Esophagus (tissue), 2 donors: ENCODE measurements around the gene TOM1L2. TPM values are rescaled to one million over a fixed set of nuclear protein-coding genes. Genes with fewer than 3 reads are reported as not detected.

Experiments
- H3K27ac ChIP-seq, 2 donors: one replicate each; pipeline ENCODE4 v1.5.1; 2013; ENCODE audit warnings: low read depth in 2 of 2, mild to moderate bottlenecking in 2 of 2, inconsistent platforms in 1 of 2, low read length in 1 of 2, moderate library complexity in 1 of 2
- H3K27me3 ChIP-seq, 2 donors: one replicate each; pipeline ENCODE4 v1.6.1; 2013; ENCODE audit warnings: low read length in 2 of 2, control low read depth in 1 of 2, mild to moderate bottlenecking in 1 of 2; ENCODE audit not compliant: insufficient read depth in 2 of 2, control insufficient read depth in 1 of 2
- H3K36me3 ChIP-seq, 2 donors: one replicate each; pipeline ENCODE4 v1.6.1; 2013; ENCODE audit warnings: low read length in 1 of 2; ENCODE audit not compliant: control insufficient read depth in 2 of 2, insufficient read depth in 2 of 2
- H3K4me1 ChIP-seq, 2 donors: one replicate each; pipeline ENCODE4 v1.6.1; 2013; ENCODE audit warnings: low read length in 1 of 2; ENCODE audit not compliant: control insufficient read depth in 2 of 2, insufficient read depth in 2 of 2
- H3K4me3 ChIP-seq, 2 donors: one replicate each; pipeline ENCODE4 v1.5.1; 2013; ENCODE audit warnings: low read length in 2 of 2, mild to moderate bottlenecking in 2 of 2, low read depth in 1 of 2, moderate library complexity in 1 of 2
- H3K9me3 ChIP-seq, 2 donors: one replicate each; pipeline ENCODE4 v1.6.1; 2013; ENCODE audit warnings: mild to moderate bottlenecking in 2 of 2, low read depth in 1 of 2, low read length in 1 of 2, moderate library complexity in 1 of 2; ENCODE audit not compliant: control insufficient read depth in 2 of 2, insufficient read depth in 1 of 2
- WGBS, 2 donors: extraction: QIAGEN DNeasy Blood & Tissue Kit; methylation state at CpG; one replicate each; pipeline ENCODE4 v1.1.7; 2013; 5-methylcytosine and 5-hydroxymethylcytosine counted together
- polyA plus RNA-seq, 2 donors: library from polyadenylated mRNA; stranded (reverse); fragments of 200-250 nt; gene quantifications; one replicate each; pipeline ENCODE4 v1.2.3, GENCODE V29; 2013
- donor health status: healthy with polysubstance abuse.
- donor health status: Bipolar disorder and iron deficiency.

TOM1L2 gene
- polyA plus RNA-seq, 2 donors: 49.9 to 83.2 TPM

DNA sequence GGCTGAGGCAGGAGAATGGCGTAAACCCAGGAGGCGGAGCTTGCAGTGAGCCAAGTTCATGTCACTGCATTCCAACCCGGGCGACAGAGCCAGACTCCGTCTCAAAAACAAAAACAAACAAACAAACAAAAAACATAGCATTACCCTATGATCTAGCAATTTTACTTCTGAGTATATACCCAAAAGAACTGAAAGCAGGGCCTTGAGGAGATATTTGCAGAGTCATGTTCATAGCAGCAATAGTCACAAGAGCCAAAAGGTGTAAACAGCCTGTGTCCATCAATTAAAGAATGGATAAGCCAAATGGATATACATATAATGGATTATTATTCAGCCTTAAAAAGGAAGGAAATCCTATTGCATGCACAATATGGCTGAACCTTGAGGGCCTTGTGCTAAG lies 63.1 kb downstream of the TOM1L2 start:
- 92 to 95% methylated on average over 5 of the region's 5 CpGs for WGBS, 2 donors
- Histone ChIP-seq H3K27me3 (no peaks in the 10 kb centered on the region), H3K9me3 (no peaks in the 10 kb centered on the region), H3K36me3 (peaks cover 0 to 11% of the 10 kb centered on the region in 2 donors), H3K4me1 (peaks cover 3 to 8% of the 10 kb centered on the region in 2 donors), H3K4me3 (no peak overlapping the region), H3K27ac (no peak overlapping the region)

DNA sequence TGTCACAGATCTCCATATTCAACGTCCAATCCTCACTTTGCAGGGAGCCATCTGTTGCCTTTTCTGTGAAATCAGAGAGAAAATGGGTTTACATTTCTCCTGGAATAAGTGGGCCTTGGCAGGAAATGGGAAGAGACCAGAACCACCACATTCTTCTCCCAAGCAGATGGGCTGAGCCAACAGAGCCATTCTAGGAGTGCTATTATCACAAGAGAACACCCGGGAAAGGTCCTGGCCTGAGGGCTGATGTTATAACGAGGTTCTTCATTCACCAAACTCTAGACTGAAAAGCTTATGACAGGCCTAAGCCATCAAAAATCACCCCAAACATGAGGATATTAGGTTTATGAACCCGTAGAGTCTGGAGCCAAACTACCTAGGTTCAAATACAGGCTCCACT lies 64.7 kb downstream of the TOM1L2 start:
- no peaks in the 10 kb centered on the region for H3K27me3 ChIP-seq
- 84 to 86% methylated on average over 4 of the region's 4 CpGs for WGBS, 2 donors
- H3K36me3 ChIP-seq: peaks cover 0 to 11% of the 10 kb centered on the region in 2 donors
- no peak overlapping the region for H3K4me3 ChIP-seq
- no peaks in the 10 kb centered on the region for H3K9me3 ChIP-seq
- peaks cover 3% of the 10 kb centered on the region in 2 donors for H3K4me1 ChIP-seq
- H3K27ac ChIP-seq: no peak overlapping the region

DNA sequence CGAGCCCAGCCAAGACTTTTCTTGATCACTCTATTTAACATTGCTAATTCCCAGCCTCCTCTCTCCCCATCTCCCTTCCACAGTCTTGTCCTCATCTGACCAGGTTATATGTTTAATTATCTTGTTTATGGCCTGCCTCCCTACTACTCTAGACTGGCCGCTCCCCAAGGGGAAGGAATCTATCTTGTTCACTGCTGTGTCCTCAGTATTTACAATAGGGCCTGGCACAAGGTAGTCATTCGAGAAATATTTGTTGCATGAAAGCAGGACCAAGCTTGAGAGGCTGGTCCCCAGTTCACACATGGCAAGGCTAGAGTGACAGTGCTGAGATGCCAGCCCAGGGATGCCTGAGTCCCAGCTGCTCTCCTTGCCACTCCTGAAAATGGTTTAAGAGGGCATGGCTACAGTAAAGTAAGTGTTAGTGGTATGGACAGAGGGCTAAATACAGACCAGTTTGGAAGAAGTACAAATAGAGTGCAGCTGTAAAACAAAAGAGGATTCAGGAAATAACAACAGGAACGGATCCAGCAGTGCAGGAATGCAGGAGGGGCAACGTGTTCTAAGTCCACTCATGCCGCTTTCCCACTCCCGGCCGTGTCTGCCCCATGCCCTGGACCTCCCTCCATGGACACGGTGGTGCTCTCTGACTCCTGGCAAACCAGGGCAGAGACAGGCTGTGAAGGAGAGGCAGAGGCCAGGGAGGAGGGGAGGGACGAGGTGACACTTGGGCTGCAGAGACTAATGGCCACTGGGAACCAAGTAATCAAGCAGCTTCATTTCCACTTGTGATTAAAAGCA lies 65.6 kb downstream of the TOM1L2 start:
- 75 to 82% methylated on average over 10 of the region's 10 CpGs for WGBS, 2 donors
- peaks cover 3 to 11% of the 10 kb centered on the region in 2 donors for H3K36me3 ChIP-seq
- H3K4me1 ChIP-seq: peaks cover 7 to 8% of the 10 kb centered on the region in 2 donors
- no peak overlapping the region for H3K4me3 ChIP-seq
- H3K9me3 ChIP-seq: no peaks in the 10 kb centered on the region
- H3K27me3 ChIP-seq: no peaks in the 10 kb centered on the region
- no peak overlapping the region for H3K27ac ChIP-seq

DNA sequence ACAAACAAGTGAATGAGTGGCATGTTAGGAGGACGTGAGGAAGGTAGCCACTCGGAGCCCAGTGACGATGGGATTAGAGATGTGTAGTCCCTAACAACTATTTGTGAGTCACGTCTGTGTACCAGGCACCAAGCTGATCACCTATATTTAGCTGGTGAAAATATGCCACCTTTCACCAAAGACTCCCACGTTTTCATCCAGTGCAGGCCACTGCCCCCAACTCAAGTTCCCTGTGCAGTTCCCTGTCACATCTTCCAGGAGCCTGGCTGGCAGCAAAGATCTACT lies 67.2 kb downstream of the TOM1L2 start:
- Histone ChIP-seq H3K27me3 (no peaks in the 10 kb centered on the region), H3K9me3 (no peaks in the 10 kb centered on the region), H3K4me1 (peaks cover 4 to 7% of the 10 kb centered on the region in 2 donors), H3K27ac (no peak overlapping the region), H3K4me3 (no peak overlapping the region), H3K36me3 (peaks cover 3 to 11% of the 10 kb centered on the region in 2 donors)
- WGBS, 2 donors: 83 to 87% methylated on average over 5 of the region's 5 CpGs

DNA sequence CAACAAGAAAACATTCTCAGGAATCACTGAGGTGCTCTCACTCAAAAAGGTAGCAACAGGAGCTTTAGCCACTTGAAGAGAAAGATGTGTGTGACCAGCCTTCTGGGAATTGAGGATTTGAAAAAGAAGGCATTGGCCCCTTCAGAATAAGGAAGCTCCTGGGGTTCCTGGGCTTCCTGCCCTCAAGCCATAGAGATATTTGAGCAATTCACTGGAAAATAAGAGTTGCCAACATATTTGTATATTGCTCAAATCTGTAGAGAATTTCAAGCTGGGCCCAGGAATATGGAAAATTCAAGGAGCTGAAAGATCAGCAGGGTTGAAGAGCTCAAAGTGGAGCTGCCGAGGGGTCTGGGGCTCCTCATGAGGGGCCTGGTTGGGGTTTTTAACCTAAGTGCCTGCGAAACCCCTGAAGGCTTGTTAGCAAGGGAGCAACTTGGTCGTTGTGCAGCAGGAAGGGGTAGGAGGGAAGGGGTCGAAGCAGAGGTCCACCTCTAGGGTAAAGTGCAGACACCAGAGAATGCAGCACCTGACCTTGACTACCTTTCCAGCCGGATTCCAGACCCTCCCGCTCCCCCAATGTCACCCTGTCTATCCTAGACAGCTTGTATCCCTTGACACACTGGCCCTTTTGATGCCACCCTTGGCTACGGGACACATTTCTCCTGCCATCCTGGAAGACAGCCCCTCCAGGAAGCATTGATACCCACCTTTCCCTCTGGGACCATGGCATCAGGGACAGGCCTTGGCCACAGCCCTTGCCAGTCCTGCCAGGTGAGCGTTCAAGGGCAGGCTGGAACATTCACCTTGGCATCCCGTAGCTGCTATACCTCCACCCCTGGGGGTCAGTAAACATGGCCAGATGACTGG lies 67.8 kb downstream of the TOM1L2 start:
- Histone ChIP-seq H3K4me3 (no peak overlapping the region), H3K27me3 (no peaks in the 10 kb centered on the region), H3K36me3 (peaks cover 3 to 11% of the 10 kb centered on the region in 2 donors), H3K4me1 (peaks cover 4 to 7% of the 10 kb centered on the region in 2 donors), H3K9me3 (no peaks in the 10 kb centered on the region), H3K27ac (no peak overlapping the region)
- 85 to 89% methylated on average over 9 of the region's 9 CpGs for WGBS, 2 donors

DNA sequence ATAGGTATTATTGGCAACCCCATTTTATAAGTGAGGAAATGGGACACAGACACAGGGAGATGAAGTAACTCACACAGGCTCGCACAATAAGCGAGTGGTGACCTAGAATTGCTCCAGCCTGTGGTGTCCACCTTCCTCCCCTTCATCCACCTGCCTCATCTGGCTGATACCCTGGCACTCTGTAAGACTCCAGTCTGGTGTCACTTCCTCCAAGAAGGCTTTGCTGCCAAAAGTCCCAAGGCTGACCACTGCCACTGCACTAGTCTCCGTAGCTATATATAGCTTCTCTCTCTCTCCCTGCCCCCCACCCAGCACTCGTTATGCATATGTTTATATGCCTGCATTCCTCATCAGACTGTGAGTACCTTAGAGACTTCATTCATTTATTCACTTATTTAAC lies 69.3 kb downstream of the TOM1L2 start:
- Histone ChIP-seq H3K4me3 (no peak overlapping the region), H3K27me3 (no peaks in the 10 kb centered on the region), H3K9me3 (no peaks in the 10 kb centered on the region), H3K27ac (no peak overlapping the region), H3K36me3 (peaks cover 7 to 16% of the 10 kb centered on the region in 2 donors), H3K4me1 (peaks cover 4 to 7% of the 10 kb centered on the region in 2 donors)
- 84 to 85% methylated on average over 4 of the region's 4 CpGs for WGBS, 2 donors

DNA sequence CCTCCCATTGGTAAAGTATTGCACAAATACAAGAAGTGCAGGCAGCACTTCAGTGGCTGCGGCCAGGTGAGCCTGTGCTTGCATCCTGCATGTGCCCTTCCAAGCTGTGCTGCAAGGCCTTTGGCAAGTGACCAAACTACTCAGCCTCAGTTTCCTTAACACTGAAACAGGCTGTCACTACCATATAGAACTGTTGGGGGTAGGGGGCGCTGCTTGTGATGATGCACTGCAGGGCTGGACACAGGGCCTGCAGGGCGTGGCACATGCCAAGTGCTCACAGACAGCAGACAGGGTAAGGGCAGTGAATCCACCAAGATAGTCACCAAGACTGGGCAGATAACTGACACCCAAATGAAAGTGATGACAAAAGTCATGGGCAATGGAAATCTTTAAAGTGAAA lies 69.8 kb downstream of the TOM1L2 start:
- H3K36me3 ChIP-seq: peaks cover 7 to 16% of the 10 kb centered on the region in 2 donors

DNA sequence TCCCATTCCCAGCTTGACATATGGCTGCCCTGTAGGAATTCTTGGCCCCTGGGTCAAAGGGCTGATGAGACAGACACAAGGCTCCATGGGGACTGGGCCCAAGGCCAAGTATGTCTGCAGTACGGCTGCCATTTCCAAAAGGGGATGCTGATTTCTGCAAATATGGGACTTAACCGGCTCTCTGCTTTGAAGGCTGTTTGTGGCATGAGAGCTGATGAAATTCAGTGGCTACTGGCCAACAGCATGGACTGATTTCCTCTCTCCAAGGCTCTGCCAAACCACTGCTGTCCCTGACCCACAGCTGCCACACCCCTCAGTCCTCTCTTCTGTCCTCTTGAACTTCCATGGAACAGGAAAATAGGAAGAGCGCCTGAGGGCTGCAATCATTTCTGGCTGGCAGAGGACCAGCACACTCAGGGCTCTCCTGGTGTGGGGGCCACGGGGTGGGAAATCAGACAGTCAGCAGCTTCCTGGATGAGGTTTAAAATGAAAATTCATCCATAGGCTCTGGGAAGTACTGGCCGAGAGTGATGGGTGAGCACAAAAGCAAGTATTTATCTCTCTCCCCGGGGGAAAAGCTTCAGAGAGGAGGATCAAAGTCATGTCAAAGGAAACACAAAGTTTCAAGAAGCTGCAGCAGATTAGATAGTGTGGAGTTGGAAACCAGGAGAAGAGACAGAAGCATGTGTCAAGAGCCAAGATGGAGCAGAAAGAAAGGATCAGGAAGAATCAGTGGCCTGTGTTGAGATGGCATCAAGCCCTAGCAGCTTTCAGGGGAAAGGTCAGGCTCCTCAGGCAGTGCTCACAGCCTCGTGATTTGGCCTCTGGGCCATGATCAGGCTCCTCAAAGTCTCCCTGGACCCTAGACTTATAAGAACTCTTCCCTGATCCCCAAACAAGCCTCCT lies 71.3 kb downstream of the TOM1L2 start:
- peaks cover 7 to 16% of the 10 kb centered on the region in 2 donors for H3K36me3 ChIP-seq
- WGBS, 2 donors: 22 to 32% methylated on average over 7 of the region's 7 CpGs
- no peak overlapping the region for H3K4me3 ChIP-seq
- H3K9me3 ChIP-seq: no peaks in the 10 kb centered on the region
- no peaks in the 10 kb centered on the region for H3K27me3 ChIP-seq
- H3K4me1 ChIP-seq: peaks cover 4% of the 10 kb centered on the region in 2 donors
- peak overlapping the region; percentile 47 to 63 for H3K27ac ChIP-seq

More for the DNA sequence above, 69.8 kb downstream of the TOM1L2 start:
- H3K27me3 ChIP-seq: no peaks in the 10 kb centered on the region
- no peaks in the 10 kb centered on the region for H3K9me3 ChIP-seq
- H3K4me1 ChIP-seq: peaks cover 4 to 6% of the 10 kb centered on the region in 2 donors
- H3K4me3 ChIP-seq: no peak overlapping the region
- H3K27ac ChIP-seq: no peak overlapping the region
- WGBS, 2 donors: 91 to 95% methylated on average over 3 of the region's 3 CpGs

DNA sequence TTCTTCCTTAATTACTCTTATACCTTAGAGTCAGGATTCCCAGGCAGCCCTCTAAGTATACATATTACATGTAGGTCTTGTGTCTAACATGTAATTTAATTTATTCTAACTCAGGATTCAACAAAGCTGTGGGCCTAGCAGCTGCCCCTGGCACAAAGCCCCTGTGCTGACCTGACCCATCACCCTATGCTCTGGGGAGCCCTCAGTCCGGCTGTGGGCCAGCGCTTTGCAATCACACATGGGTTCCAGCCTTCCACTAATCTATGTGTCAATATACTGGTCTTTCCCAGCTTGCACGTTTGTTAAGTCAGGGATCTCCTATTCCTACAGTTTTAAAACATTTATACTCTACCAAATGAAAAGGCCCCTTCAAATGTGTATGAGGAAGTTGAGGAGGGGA lies 72.7 kb downstream of the TOM1L2 start:
- H3K9me3 ChIP-seq: no peaks in the 10 kb centered on the region
- H3K4me3 ChIP-seq: no peak overlapping the region
- no peaks in the 10 kb centered on the region for H3K27me3 ChIP-seq
- no peak overlapping the region for H3K27ac ChIP-seq
- H3K4me1 ChIP-seq: peaks cover 4% of the 10 kb centered on the region in 2 donors
- 78 to 87% methylated on average over 3 of the region's 3 CpGs for WGBS, 2 donors
- H3K36me3 ChIP-seq: peaks cover 7 to 19% of the 10 kb centered on the region in 2 donors
